ENCODE results near the gene IL13.
"Not testable (repeated sequence)": the region's sequence is repeated elsewhere in the genome, so short reads cannot be mapped to it uniquely, and the experiment has no call there.

IL13 gene

DNA sequence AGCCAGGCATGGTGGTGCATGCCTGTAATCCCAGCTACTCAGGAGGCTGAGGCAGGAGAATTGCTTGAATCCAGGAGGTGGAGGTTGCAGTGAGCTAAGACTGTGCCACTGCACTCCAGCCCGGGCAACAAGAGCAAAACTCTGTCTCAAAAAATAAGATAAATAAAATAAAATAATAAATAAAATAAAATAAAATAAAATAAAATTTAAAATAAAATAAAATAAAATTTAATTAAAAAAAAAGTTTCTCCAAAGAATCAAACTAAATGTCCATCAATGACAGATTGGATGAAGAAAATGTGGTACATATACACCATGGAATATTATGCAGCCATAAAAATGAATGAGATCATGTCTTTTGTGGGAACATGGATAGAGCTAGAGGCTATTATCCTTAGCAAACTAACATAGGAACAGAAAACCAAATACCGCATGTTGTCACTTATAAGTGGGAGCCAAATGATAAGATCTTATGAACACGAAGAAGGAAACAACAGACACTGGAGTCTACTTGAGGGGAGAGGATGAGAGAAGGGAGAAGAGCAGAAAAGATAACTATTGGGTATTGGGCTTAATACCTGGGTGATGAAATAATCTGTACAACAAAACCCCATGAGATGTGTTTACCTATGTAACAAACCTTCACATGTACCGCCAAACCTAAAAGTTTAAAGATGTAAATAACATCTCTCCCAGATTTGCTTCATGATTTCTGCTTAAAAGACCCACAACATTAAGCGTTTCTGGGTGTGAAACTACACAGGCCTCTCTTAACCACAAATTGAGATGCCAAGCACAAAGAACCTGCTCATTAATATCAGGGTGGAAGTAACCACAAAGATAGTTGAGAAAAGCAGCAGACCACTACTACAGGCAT is 34.0 kb downstream of the IL13 start:
- not testable (repeated sequence) for DNase-seq

DNA sequence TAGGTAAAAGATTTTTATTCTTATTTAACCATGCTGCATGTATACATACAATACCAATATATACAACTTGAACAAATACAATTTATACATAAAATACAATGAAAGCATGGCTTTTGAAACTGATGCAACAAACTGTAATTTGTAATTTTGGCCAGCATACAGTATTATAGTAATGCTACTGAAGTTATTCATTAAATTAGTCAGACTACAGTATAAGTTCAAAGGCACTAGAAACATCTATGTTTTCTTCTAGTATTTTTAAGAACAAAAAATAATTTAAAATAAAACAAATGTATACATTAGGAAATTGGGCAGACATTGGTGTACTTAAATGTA is 34.6 kb downstream of the IL13 start:
- DNase-seq = no peak

DNA sequence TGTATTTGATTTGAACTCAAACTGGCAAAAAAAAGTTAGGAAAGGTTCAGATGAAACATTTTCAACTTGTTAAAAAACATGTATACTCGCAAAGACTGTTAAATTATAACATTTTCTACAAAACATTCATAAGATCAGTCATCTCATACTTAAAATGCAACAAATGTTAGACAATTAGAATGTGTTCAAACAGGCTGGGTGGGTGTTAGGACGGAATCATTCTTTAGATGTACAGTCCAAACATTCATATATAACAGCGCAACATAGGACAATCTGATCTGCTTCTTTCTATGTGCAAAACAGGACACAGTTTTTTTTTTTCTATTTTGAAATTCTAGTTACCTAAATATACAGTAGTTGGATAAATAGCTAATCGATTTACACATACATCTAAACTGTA is 38.0 kb downstream of the IL13 start:
- no peak for DNase-seq

DNA sequence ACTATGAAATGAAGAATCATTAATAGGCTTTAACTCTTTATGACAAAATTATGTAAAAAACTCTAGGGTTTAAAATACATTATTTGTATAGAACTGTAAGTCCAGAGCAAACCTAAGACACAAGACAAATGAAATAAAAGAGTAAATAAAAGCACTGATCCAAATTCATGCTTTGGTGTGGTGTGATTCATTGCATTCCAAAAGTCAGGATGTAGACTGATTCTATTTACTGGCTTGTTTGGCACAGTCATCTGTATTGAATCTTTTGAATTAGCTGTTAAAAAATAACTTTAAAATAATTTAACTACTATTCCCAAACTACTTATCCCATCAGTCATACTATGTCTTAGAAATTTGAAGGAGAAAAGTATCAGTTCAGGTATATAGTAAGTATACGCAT is 46.9 kb downstream of the IL13 start:
- no peak for DNase-seq

DNA sequence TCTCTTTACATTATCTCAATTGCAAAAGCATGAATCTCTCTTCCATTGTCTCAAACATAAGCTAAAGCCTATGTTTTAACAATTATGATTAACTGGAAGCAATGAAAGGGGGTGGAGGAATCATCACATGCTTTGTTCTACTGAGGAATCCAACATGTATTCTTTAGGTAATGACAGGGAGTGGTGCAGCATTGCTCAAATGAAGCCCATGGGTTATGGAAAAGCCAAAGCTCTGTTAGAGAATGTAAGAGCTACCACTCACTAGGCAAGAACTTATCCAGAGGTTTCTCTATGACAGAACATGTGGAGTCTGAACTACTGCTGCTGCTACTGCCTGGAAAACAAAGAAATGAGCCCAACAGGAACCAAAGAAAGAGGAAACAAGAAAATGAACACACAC is 50.7 kb downstream of the IL13 start:
- DNase-seq = no peak
